Esophagus mucosa (tissue), 1 donor: ENCODE data around the gene TOGARAM2. TPM values are rescaled to one million over a fixed set of nuclear protein-coding genes. Genes with fewer than 3 reads are reported as not detected.

Experiments
- ATAC-seq: fragments of 200-7000 bp; cut with Tn5 transposase; one replicate; pipeline ENCODE4 v1.9.1; 2020
- total RNA-seq: library from RNA; stranded (reverse); gene quantifications from one replicate; pipeline ENCODE4 v1.2.4, GENCODE V29; 2023
- donor health status: DM: yes; HTN: yes; CAD: no.

The TOGARAM2 gene
- total RNA-seq, 1 donor from 2014 or later: 0.16 TPM

GRCh38 chr2:29023188-29023587 lies 42.1 kb downstream of the TOGARAM2 start:
- ATAC-seq: no peak

- peak; percentile 83 for ATAC-seq
Observed at GRCh38 chr2:29024882-29025430, 43.9 kb downstream of the TOGARAM2 start.

GRCh38 chr2:29025711-29026110 lies 44.6 kb downstream of the TOGARAM2 start:
- no peak for ATAC-seq

GRCh38 chr2:29031046-29031445 lies 49.9 kb downstream of the TOGARAM2 start:
- no peak for ATAC-seq

GRCh38 chr2:29032189-29032588 lies 51.1 kb downstream of the TOGARAM2 start:
- ATAC-seq: no peak

GRCh38 chr2:29033172-29033571 lies 52.1 kb downstream of the TOGARAM2 start:
- ATAC-seq: no peak

- ATAC-seq: no peak
Observed at GRCh38 chr2:29033656-29034055, 52.6 kb downstream of the TOGARAM2 start.

- ATAC-seq: no peak
Observed at GRCh38 chr2:29035016-29035745, 54.1 kb downstream of the TOGARAM2 start.

- ATAC-seq: no peak
Observed at GRCh38 chr2:29039718-29040480, 58.8 kb downstream of the TOGARAM2 start.

- no peak for ATAC-seq
Observed at GRCh38 chr2:29040552-29040951, 59.5 kb downstream of the TOGARAM2 start.

GRCh38 chr2:29041161-29041660 lies 60.1 kb downstream of the TOGARAM2 start:
- no peak for ATAC-seq

- no peak for ATAC-seq
Observed at GRCh38 chr2:29042561-29043075, 61.5 kb downstream of the TOGARAM2 start.

- no peak for ATAC-seq
Observed at GRCh38 chr2:29044459-29044858, 63.4 kb downstream of the TOGARAM2 start.

GRCh38 chr2:29046321-29046720 lies 65.2 kb downstream of the TOGARAM2 start:
- ATAC-seq: no peak

GRCh38 chr2:29047083-29047845 lies 66.2 kb downstream of the TOGARAM2 start:
- ATAC-seq: no peak

GRCh38 chr2:29050591-29050990 lies 69.5 kb downstream of the TOGARAM2 start:
- no peak for ATAC-seq

GRCh38 chr2:29051730-29052129 lies 70.6 kb downstream of the TOGARAM2 start:
- no peak for ATAC-seq

- peak; percentile 12 for ATAC-seq
Observed at GRCh38 chr2:29052807-29053206, 71.7 kb downstream of the TOGARAM2 start.

GRCh38 chr2:29053223-29053622 lies 72.1 kb downstream of the TOGARAM2 start:
- peak; percentile 88 for ATAC-seq

GRCh38 chr2:29053670-29054400 lies 72.7 kb downstream of the TOGARAM2 start:
- peak; percentile 62 for ATAC-seq

- ATAC-seq: no peak
Observed at GRCh38 chr2:29054430-29054829, 73.3 kb downstream of the TOGARAM2 start.

GRCh38 chr2:29055601-29056000 lies 74.5 kb downstream of the TOGARAM2 start:
- no peak for ATAC-seq
